ENCODE measurements around the gene ZMYND8. TPM values are rescaled to one million over a fixed set of nuclear protein-coding genes. Genes with fewer than 3 reads are reported as not detected.

ZMYND8 gene
- polyA plus RNA-seq, 1 donor from 2014 or later, result 16.7 TPM

DNA sequence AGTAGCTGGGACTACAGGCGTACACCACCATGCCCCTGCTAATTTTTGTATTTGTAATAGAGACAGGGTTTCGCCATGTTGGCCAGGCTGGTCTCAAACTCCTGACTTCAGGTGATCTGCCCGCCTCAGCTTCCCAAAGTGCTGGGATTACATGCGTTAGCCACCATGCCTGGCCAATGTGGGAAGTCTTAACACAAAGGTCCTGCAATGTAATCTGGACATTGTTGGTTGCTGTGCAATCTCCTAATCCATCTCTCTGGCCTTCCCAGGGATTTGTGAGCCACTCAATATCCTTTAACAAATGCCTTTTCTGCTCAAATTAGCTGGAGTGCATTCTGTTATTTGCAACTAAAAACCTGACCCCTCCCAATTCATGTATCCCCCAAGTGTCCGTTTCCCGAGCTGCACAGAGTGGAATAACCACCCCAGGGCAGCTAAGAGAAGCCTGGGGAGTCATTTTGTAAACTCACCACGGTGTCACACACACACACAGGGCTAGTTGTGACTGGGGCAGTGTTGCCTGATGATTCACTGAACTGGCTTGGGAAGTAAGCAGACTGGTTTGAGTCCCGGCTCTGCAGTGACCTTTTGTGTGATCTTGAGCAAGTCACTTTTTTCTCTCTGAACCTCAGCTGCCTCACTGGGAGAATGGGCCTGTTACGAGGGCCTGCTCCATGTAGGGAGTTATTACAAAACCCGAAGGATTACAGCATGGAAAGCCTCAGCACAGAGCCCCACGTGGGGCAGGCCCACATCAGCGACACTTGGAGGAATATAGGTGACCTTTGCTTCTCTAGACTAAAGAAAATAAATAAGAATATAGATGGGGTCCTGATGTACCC, 152.3 kb downstream of the ZMYND8 start:
- Mint-ChIP-seq H3K36me3 (peaks cover 3% of the 10 kb centered on the region), H3K27me3 (no peaks in the 10 kb centered on the region), H3K9me3 (no peaks in the 10 kb centered on the region), H3K27ac (no peak overlapping the region), H3K4me1 (peaks cover 0 to 7% (median 6%) of the 10 kb centered on the region in 3 donors), H3K4me3 (no peak overlapping the region)

DNA sequence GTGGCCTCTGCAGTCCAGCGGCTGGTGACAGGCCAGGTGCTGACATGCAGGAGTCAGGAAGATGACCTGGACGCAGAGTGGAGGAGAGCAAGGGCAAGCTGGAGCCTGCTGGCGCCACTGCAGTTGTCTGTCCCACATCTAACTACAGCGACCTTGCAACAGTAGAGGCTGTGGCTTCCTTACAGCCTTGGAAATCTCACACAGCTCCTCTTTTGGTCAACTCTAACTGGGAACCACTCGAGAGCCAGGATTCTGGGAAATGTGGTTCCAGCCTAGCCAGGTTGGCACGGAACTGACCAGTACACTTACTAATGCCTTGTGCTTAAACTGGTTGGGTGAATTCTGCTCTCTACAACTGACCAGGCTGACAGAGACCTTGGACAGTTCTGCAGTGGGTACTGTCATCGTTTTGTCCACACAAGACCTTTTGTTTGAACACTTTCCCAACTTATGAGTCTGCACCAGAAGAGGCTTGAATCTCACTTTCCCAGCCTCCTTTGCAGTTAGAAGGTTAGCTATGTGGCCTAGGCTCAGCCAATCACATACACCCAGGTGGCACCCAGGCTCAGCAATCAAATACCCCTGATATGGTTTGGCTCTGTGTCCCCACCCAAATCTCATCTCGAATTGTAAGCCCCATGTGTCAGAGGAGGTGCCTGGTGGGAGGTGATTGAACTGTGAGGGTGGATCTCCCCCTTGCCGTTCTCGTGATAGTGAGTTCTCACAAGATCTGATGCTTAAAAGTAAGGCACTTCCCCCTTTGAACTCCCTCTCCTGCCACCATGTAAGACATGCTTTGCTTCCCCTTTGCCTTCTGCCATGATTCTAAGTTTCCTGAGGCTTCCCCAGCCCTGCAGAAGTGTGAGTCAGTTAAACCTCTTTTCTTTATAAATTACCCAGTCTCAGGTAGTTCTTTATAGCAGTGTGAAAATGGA, 153.5 kb downstream of the ZMYND8 start:
- peak overlapping the region in 1 of 3 donors; percentile 39 for H3K27ac Mint-ChIP-seq
- H3K36me3 Mint-ChIP-seq, result peaks cover 3% of the 10 kb centered on the region
- no peaks in the 10 kb centered on the region for H3K9me3 Mint-ChIP-seq
- H3K4me1 Mint-ChIP-seq, result peaks cover 0 to 7% (median 6%) of the 10 kb centered on the region in 3 donors
- H3K4me3 Mint-ChIP-seq, result no peak overlapping the region
- no peaks in the 10 kb centered on the region for H3K27me3 Mint-ChIP-seq

DNA sequence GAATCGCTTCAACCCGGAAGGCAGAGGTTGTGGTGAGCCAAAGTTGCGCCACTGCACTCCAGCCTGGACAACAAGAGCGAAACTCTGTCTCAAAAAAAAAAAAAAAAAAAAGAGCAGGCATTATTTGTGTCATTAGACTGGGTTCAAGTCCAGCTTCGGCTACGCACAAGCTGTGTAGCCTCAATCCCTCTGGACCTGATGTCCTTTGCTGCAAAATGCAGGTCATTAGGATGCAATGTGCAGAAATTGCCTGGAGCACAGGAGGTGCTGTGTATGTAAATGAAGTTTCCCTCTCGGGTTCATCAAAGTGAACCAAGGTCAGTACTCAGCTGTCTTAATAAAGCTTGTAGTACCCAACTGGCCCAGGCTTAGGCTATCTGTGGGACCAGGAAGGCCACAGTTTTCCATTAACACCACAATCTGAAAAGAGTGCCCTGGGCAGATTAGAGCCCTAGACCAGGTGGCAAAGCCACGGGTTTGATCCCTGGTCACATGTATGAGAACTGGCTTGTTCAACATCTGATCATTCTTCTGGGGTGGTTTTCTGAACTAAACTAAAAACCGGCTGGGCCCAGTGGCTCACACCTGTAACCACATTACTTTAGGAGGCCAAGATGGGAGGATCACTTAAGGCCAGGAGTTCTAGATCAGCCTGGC, 155.3 kb downstream of the ZMYND8 start:
- H3K9me3 Mint-ChIP-seq, result no peaks in the 10 kb centered on the region
- no peak overlapping the region for H3K4me3 Mint-ChIP-seq
- H3K4me1 Mint-ChIP-seq, result peaks cover 5 to 10% (median 9%) of the 10 kb centered on the region in 3 donors
- peaks cover 5% of the 10 kb centered on the region for H3K27me3 Mint-ChIP-seq
- H3K36me3 Mint-ChIP-seq, result peaks cover 3% of the 10 kb centered on the region
- no peak overlapping the region for H3K27ac Mint-ChIP-seq

- H3K27ac Mint-ChIP-seq, result peak overlapping the region in 1 of 3 donors; percentile 47
- H3K36me3 Mint-ChIP-seq, result no peaks in the 10 kb centered on the region
- H3K27me3 Mint-ChIP-seq, result peaks cover 5% of the 10 kb centered on the region
Measured at GRCh38 chr20:47198996-47199552, 157.4 kb downstream of the ZMYND8 start.

GRCh38 chr20:47198254-47198671, 158.2 kb downstream of the ZMYND8 start:
- Mint-ChIP-seq H3K27me3 (peaks cover 5% of the 10 kb centered on the region), H3K36me3 (no peaks in the 10 kb centered on the region), H3K4me1 (peaks cover 5 to 7% (median 6%) of the 10 kb centered on the region in 3 donors), H3K9me3 (no peaks in the 10 kb centered on the region), H3K27ac (no peak overlapping the region), H3K4me3 (no peak overlapping the region)

More at GRCh38 chr20:47198996-47199552, 157.4 kb downstream of the ZMYND8 start:
- Mint-ChIP-seq H3K4me1 (peaks cover 6 to 7% (median 6%) of the 10 kb centered on the region in 3 donors), H3K4me3 (no peak overlapping the region), H3K9me3 (no peaks in the 10 kb centered on the region)

DNA sequence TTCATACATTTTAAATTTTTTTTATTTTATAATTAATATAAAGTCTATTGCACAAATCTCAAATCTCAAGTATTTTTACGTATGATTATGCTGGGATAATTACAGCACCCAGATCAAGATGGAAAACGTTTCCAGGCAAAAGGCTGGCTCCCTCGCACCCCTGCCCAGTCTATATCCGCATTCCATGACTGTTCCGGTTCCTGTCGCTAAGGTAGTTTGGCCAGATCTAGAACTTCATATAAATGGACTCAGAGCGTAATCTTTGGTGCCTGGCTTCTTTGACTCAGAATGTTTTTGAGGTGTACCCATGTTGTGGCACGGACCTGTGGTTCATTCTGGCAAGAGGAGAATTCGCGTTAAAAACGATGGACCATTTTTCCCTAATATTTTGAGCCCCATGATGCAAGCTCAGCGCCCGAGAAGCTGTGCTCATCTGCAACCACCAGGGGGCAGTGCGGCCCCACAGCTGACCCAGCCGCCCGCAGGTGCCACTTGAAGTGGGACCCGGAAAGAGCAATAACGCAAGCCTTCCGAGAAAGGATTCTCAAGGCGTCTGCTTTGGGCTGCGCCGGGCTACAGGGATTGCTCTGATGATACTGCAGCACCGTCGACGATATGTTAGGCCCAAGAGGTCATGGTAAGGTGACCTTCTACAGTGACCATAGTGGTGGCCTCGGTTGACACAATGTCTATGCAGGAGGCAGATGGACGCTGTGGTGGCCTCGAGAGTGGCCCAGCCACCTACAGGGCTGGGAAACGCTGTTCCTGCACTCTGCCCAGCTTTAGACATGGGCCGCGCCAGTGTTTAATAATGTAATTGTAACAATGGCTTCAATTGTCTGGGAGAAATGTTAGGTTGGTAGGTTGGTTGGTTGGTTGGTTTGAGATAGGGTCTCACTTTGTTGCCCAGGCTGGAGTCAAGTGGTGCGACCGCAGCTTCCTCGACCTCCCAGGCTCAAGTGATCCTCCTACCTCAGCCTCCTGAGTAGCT, 160.1 kb downstream of the ZMYND8 start:
- H3K9me3 Mint-ChIP-seq, result no peaks in the 10 kb centered on the region

DNA sequence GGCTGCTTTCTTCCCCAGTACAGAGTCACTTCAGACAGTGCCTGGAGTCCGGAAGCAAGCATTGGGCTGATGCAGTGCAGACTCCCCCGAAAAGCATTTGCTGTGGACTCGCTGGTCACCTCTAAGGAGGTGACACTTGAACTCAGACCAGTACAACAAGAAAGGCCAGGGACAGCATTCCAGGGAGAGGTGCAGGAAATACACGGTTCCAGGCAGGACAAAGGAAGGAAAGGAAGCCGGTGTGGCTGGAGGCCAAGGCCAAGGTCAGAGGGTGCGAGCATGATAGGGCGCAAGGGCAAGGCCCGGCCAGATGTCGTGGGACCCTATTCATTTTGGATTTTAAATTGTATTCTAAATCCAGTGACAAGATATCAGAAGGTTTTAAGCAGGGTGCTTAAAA, 160.9 kb downstream of the ZMYND8 start:
- Mint-ChIP-seq H3K36me3 (no peaks in the 10 kb centered on the region), H3K4me1 (peaks cover 5 to 9% (median 6%) of the 10 kb centered on the region in 3 donors), H3K4me3 (no peak overlapping the region), H3K27me3 (peaks cover 5% of the 10 kb centered on the region), H3K9me3 (no peaks in the 10 kb centered on the region), H3K27ac (no peak overlapping the region)

More for the DNA sequence above, 160.1 kb downstream of the ZMYND8 start:
- peak overlapping the region in 1 of 3 donors; percentile 62 for H3K27ac Mint-ChIP-seq
- H3K4me3 Mint-ChIP-seq, result peak overlapping the region in 1 of 4 donors; percentile 72
- H3K27me3 Mint-ChIP-seq, result peaks cover 5% of the 10 kb centered on the region
- peaks cover 5 to 9% (median 6%) of the 10 kb centered on the region in 3 donors for H3K4me1 Mint-ChIP-seq
- no peaks in the 10 kb centered on the region for H3K36me3 Mint-ChIP-seq

DNA sequence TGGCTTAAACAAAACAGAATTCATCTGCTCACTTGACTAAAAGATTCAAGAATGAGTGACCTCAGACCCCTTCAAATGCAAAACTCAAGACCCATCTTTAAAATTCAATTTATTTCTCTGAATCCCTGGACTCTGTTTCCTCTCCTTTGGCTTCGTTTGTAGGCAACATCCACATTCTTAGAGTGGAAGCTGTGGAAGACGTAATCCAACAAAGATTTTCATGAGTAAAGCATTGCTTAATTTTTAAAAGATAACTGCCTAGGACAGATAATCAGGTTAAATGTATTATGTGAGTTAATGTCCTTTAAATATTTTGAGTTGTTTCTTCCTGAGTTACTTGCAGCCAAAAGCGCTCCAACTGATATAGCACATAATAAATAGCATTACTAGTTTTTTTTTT, 164.5 kb downstream of the ZMYND8 start:
- no peak overlapping the region for H3K4me3 Mint-ChIP-seq
- no peak overlapping the region for H3K27ac Mint-ChIP-seq
- H3K9me3 Mint-ChIP-seq, result no peaks in the 10 kb centered on the region
- H3K36me3 Mint-ChIP-seq, result peaks cover 4% of the 10 kb centered on the region
- peaks cover 6 to 9% (median 6%) of the 10 kb centered on the region in 3 donors for H3K4me1 Mint-ChIP-seq
- peaks cover 15% of the 10 kb centered on the region for H3K27me3 Mint-ChIP-seq

DNA sequence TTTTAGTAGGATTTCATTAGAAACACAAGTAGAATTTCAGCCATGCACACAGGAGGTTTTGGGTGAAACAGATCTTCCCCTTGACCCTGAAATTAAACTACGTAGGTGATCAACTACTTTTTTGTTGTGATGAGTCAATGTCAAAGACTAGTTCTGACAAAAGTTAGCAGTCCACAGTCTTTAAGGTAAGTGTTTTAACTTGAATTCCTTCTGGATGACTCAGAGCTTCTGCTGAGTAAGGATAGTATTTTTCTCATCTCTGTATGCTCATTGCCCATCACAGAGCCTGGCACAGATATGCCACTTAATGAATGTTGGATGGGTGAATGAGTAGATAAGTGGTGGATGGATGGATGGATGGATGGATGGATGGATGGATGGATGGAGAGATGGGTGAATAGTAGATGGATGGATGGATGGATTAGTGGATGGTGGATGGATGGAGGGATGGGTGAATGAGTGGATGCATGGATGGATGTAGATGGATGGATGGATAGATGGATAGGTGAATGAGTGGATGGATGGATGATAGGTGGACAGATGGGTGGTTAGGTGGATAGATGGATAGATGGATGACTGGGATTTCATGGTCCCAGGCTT, 165.3 kb downstream of the ZMYND8 start:
- Mint-ChIP-seq H3K36me3 (peaks cover 4% of the 10 kb centered on the region), H3K27ac (no peak overlapping the region)

GRCh38 chr20:47189060-47189459, 167.4 kb downstream of the ZMYND8 start:
- H3K9me3 Mint-ChIP-seq, result no peaks in the 10 kb centered on the region
- no peak overlapping the region for H3K27ac Mint-ChIP-seq
- peaks cover 10% of the 10 kb centered on the region for H3K27me3 Mint-ChIP-seq
- no peak overlapping the region for H3K4me3 Mint-ChIP-seq
- peaks cover 0 to 2% (median 2%) of the 10 kb centered on the region in 3 donors for H3K4me1 Mint-ChIP-seq
- H3K36me3 Mint-ChIP-seq, result peaks cover 7% of the 10 kb centered on the region

More for the DNA sequence above, 165.3 kb downstream of the ZMYND8 start:
- H3K4me3 Mint-ChIP-seq, result no peak overlapping the region
- H3K4me1 Mint-ChIP-seq, result peaks cover under 1 to 3% (median 2%) of the 10 kb centered on the region in 3 donors
- peaks cover 10% of the 10 kb centered on the region for H3K27me3 Mint-ChIP-seq
- H3K9me3 Mint-ChIP-seq, result no peaks in the 10 kb centered on the region

- Mint-ChIP-seq H3K4me3 (no peak overlapping the region), H3K9me3 (no peaks in the 10 kb centered on the region), H3K4me1 (peaks cover 0 to 2% (median 2%) of the 10 kb centered on the region in 3 donors), H3K27ac (peak overlapping the region in 2 of 3 donors; percentile 24 to 63), H3K27me3 (peaks cover 10% of the 10 kb centered on the region), H3K36me3 (peaks cover 7% of the 10 kb centered on the region)
Measured at GRCh38 chr20:47188540-47188939, 168.0 kb downstream of the ZMYND8 start.

GRCh38 chr20:47187450-47188195, 168.9 kb downstream of the ZMYND8 start:
- Mint-ChIP-seq H3K4me1 (peaks cover 0 to 2% (median 2%) of the 10 kb centered on the region in 3 donors), H3K4me3 (no peak overlapping the region), H3K9me3 (no peaks in the 10 kb centered on the region), H3K27me3 (peaks cover 10% of the 10 kb centered on the region), H3K27ac (no peak overlapping the region), H3K36me3 (peaks cover 7% of the 10 kb centered on the region)
